Activated T-helper 17 cell treated with anti-CD3 and anti-CD28 coated beads, Interleukin-2, amount 50 U/mL, for 72 hours (primary cell): ENCODE data around the gene SCN5A. TPM values are rescaled to one million over a fixed set of nuclear protein-coding genes. Genes with fewer than 3 reads are reported as not detected.

Experiments
- ATAC-seq: fragments of 150-1000 bp; cut with Tn5 transposase; replicated peaks from 2 replicates; pipeline ENCODE4 v1.10.0; 2021; ENCODE audit warnings: mild to moderate bottlenecking, moderate library complexity
- H3K27ac Mint-ChIP-seq: one replicate; pipeline ENCODE4 v1.8.0; 2022; ENCODE audit warnings: mixed read lengths
- H3K27me3 Mint-ChIP-seq: one replicate; pipeline ENCODE4 v1.8.0; 2022; ENCODE audit warnings: mixed read lengths
- H3K36me3 Mint-ChIP-seq: one replicate; pipeline ENCODE4 v1.8.0; 2022; ENCODE audit warnings: low read depth, mild to moderate bottlenecking, mixed read lengths
- H3K4me1 Mint-ChIP-seq: one replicate; pipeline ENCODE4 v1.8.0; 2022; ENCODE audit warnings: mixed read lengths
- H3K4me3 Mint-ChIP-seq: one replicate; pipeline ENCODE4 v1.8.0; 2022; ENCODE audit warnings: mild to moderate bottlenecking, mixed read lengths
- H3K9me3 Mint-ChIP-seq: one replicate; pipeline ENCODE4 v1.8.0; 2022; ENCODE audit warnings: mixed read lengths
- total RNA-seq, 2 donors: library from RNA; stranded (reverse); gene quantifications; one replicate each; pipeline ENCODE4 v1.2.3, GENCODE V29; 2022

SCN5A gene
- total RNA-seq, 2 donors from 2014 or later, result 0.35 to 0.85 TPM

- Mint-ChIP-seq H3K9me3 (no peaks in the 10 kb centered on the region), H3K27ac (no peak overlapping the region), H3K27me3 (no peaks in the 10 kb centered on the region), H3K4me3 (no peak overlapping the region), H3K4me1 (no peaks in the 10 kb centered on the region), H3K36me3 (peaks cover 35% of the 10 kb centered on the region)
- no peak for ATAC-seq
Measured at GRCh38 chr3:38533285-38533976, 116.1 kb downstream of the SCN5A start.

- H3K4me1 Mint-ChIP-seq, result no peaks in the 10 kb centered on the region
- H3K9me3 Mint-ChIP-seq, result no peaks in the 10 kb centered on the region
- H3K4me3 Mint-ChIP-seq, result no peak overlapping the region
- no peak overlapping the region for H3K27ac Mint-ChIP-seq
- ATAC-seq, result no peak
- H3K27me3 Mint-ChIP-seq, result no peaks in the 10 kb centered on the region
- peaks cover 44% of the 10 kb centered on the region for H3K36me3 Mint-ChIP-seq
Measured at GRCh38 chr3:38532529-38532928, 117.0 kb downstream of the SCN5A start.

- Mint-ChIP-seq H3K4me1 (no peaks in the 10 kb centered on the region), H3K27me3 (no peaks in the 10 kb centered on the region), H3K9me3 (no peaks in the 10 kb centered on the region), H3K36me3 (peaks cover 59% of the 10 kb centered on the region), H3K4me3 (no peak overlapping the region), H3K27ac (no peak overlapping the region)
- ATAC-seq, result no peak
Measured at GRCh38 chr3:38528457-38528856, 121.0 kb downstream of the SCN5A start.

- Mint-ChIP-seq H3K4me3 (no peak overlapping the region), H3K27me3 (no peaks in the 10 kb centered on the region), H3K36me3 (peaks cover 76% of the 10 kb centered on the region), H3K4me1 (no peaks in the 10 kb centered on the region), H3K9me3 (no peaks in the 10 kb centered on the region), H3K27ac (no peak overlapping the region)
- no peak for ATAC-seq
Measured at GRCh38 chr3:38526792-38527191, 122.7 kb downstream of the SCN5A start.

GRCh38 chr3:38524141-38524739 lies 125.2 kb downstream of the SCN5A start:
- Mint-ChIP-seq H3K27ac (no peak overlapping the region), H3K4me1 (peaks cover 7% of the 10 kb centered on the region), H3K9me3 (no peaks in the 10 kb centered on the region), H3K4me3 (no peak overlapping the region), H3K27me3 (no peaks in the 10 kb centered on the region), H3K36me3 (peaks cover 66% of the 10 kb centered on the region)
- ATAC-seq, result no peak

GRCh38 chr3:38522002-38522401 lies 127.5 kb downstream of the SCN5A start:
- H3K4me1 Mint-ChIP-seq, result peaks cover 14% of the 10 kb centered on the region
- ATAC-seq, result no peak
- no peak overlapping the region for H3K27ac Mint-ChIP-seq
- no peaks in the 10 kb centered on the region for H3K9me3 Mint-ChIP-seq
- H3K4me3 Mint-ChIP-seq, result no peak overlapping the region
- H3K36me3 Mint-ChIP-seq, result peaks cover 57% of the 10 kb centered on the region
- no peaks in the 10 kb centered on the region for H3K27me3 Mint-ChIP-seq

- Mint-ChIP-seq H3K9me3 (no peaks in the 10 kb centered on the region), H3K27me3 (no peaks in the 10 kb centered on the region), H3K4me3 (no peak overlapping the region), H3K4me1 (peaks cover 14% of the 10 kb centered on the region), H3K36me3 (peaks cover 57% of the 10 kb centered on the region), H3K27ac (no peak overlapping the region)
- ATAC-seq, result peak; percentile 40
Measured at GRCh38 chr3:38521391-38521987, 128.0 kb downstream of the SCN5A start.

GRCh38 chr3:38519651-38520050 lies 129.8 kb downstream of the SCN5A start:
- H3K9me3 Mint-ChIP-seq, result no peaks in the 10 kb centered on the region
- H3K27ac Mint-ChIP-seq, result peak overlapping the region; percentile 72
- peak overlapping the region; percentile 48 for H3K4me3 Mint-ChIP-seq
- H3K36me3 Mint-ChIP-seq, result peaks cover 52% of the 10 kb centered on the region
- ATAC-seq, result peak; percentile 58
- H3K4me1 Mint-ChIP-seq, result peaks cover 14% of the 10 kb centered on the region
- H3K27me3 Mint-ChIP-seq, result no peaks in the 10 kb centered on the region

GRCh38 chr3:38519000-38519399 lies 130.5 kb downstream of the SCN5A start:
- Mint-ChIP-seq H3K9me3 (no peaks in the 10 kb centered on the region), H3K4me1 (peaks cover 14% of the 10 kb centered on the region), H3K36me3 (peaks cover 52% of the 10 kb centered on the region), H3K4me3 (peak overlapping the region; percentile 48), H3K27ac (peak overlapping the region; percentile 72), H3K27me3 (no peaks in the 10 kb centered on the region)
- peak; percentile 49 for ATAC-seq

- no peaks in the 10 kb centered on the region for H3K27me3 Mint-ChIP-seq
- no peak overlapping the region for H3K27ac Mint-ChIP-seq
- H3K4me3 Mint-ChIP-seq, result no peak overlapping the region
- no peak for ATAC-seq
- H3K9me3 Mint-ChIP-seq, result no peaks in the 10 kb centered on the region
- H3K36me3 Mint-ChIP-seq, result peaks cover 40% of the 10 kb centered on the region
- H3K4me1 Mint-ChIP-seq, result peaks cover 14% of the 10 kb centered on the region
Measured at GRCh38 chr3:38516669-38517068, 132.8 kb downstream of the SCN5A start.

GRCh38 chr3:38515367-38515766 lies 134.1 kb downstream of the SCN5A start:
- H3K4me1 Mint-ChIP-seq, result peaks cover 14% of the 10 kb centered on the region
- ATAC-seq, result no peak
- no peaks in the 10 kb centered on the region for H3K9me3 Mint-ChIP-seq

GRCh38 chr3:38511546-38511945 lies 137.9 kb downstream of the SCN5A start:
- no peaks in the 10 kb centered on the region for H3K9me3 Mint-ChIP-seq
- ATAC-seq, result no peak
- H3K27ac Mint-ChIP-seq, result no peak overlapping the region
- H3K27me3 Mint-ChIP-seq, result no peaks in the 10 kb centered on the region
- H3K36me3 Mint-ChIP-seq, result peaks cover 77% of the 10 kb centered on the region
- no peaks in the 10 kb centered on the region for H3K4me1 Mint-ChIP-seq
- no peak overlapping the region for H3K4me3 Mint-ChIP-seq

More at GRCh38 chr3:38515367-38515766, 134.1 kb downstream of the SCN5A start:
- H3K4me3 Mint-ChIP-seq, result no peak overlapping the region
- H3K27me3 Mint-ChIP-seq, result no peaks in the 10 kb centered on the region
- H3K36me3 Mint-ChIP-seq, result peaks cover 53% of the 10 kb centered on the region
- no peak overlapping the region for H3K27ac Mint-ChIP-seq

GRCh38 chr3:38510631-38511030 lies 138.9 kb downstream of the SCN5A start:
- Mint-ChIP-seq H3K36me3 (peaks cover 79% of the 10 kb centered on the region), H3K9me3 (no peaks in the 10 kb centered on the region), H3K27me3 (no peaks in the 10 kb centered on the region), H3K27ac (no peak overlapping the region), H3K4me1 (no peaks in the 10 kb centered on the region), H3K4me3 (no peak overlapping the region)
- no peak for ATAC-seq

GRCh38 chr3:38509732-38510131 lies 139.8 kb downstream of the SCN5A start:
- H3K4me1 Mint-ChIP-seq, result no peaks in the 10 kb centered on the region
- no peak for ATAC-seq
- H3K36me3 Mint-ChIP-seq, result peaks cover 82% of the 10 kb centered on the region
- no peak overlapping the region for H3K4me3 Mint-ChIP-seq
- H3K9me3 Mint-ChIP-seq, result no peaks in the 10 kb centered on the region
- no peaks in the 10 kb centered on the region for H3K27me3 Mint-ChIP-seq
- no peak overlapping the region for H3K27ac Mint-ChIP-seq

- H3K27ac Mint-ChIP-seq, result peak overlapping the region; percentile 0
- no peaks in the 10 kb centered on the region for H3K4me1 Mint-ChIP-seq
- peaks cover 86% of the 10 kb centered on the region for H3K36me3 Mint-ChIP-seq
- no peaks in the 10 kb centered on the region for H3K27me3 Mint-ChIP-seq
- H3K4me3 Mint-ChIP-seq, result no peak overlapping the region
- no peak for ATAC-seq
- H3K9me3 Mint-ChIP-seq, result no peaks in the 10 kb centered on the region
Measured at GRCh38 chr3:38507120-38507519, 142.4 kb downstream of the SCN5A start.
